ENCODE data around the gene CA5A. TPM values are rescaled to one million over a fixed set of nuclear protein-coding genes. Genes with fewer than 3 reads are reported as not detected.

The CA5A gene
- total and polyA plus RNA-seq, 2 of the 13 experiments (the other 11 are each of a cell fraction or from before 2014, with no cell fraction given): 66.8 to 106 TPM

- TF ChIP-seq RNF2 (conservative IDR thresholded peaks at IDR 0.05; ENCODE audit: low read depth) (no peak), PBX2 (CRISPR knock-in tag; IDR thresholded peaks at IDR 0.05) (no peak), SMAD3 (CRISPR knock-in tag; IDR thresholded peaks at IDR 0.05) (no peak), ZNF512 (CRISPR knock-in tag; IDR thresholded peaks at IDR 0.05) (no peak), ZNF629 (CRISPR knock-in tag; conservative IDR thresholded peaks at IDR 0.05) (peak; percentile 49), HOXA5 (CRISPR knock-in tag; IDR thresholded peaks at IDR 0.05) (no peak; the same call in 1 of the 2 replicates), SNAPC4 (CRISPR knock-in tag; IDR thresholded peaks at IDR 0.05) (no peak), HOXD1 (CRISPR knock-in tag; IDR thresholded peaks at IDR 0.05) (0 out of 2 replicates have a peak, but pooled peaks have one; percentile 35), ZNF644 (CRISPR knock-in tag; IDR thresholded peaks at IDR 0.05; ENCODE audit: low read depth) (no peak), HNRNPUL1 (IDR thresholded peaks at IDR 0.05; ENCODE audit: low read depth, low read length) (no peak), SP4 (CRISPR knock-in tag; IDR thresholded peaks at IDR 0.05) (no peak; the same call in 1 of the 2 replicates), NCOA2 (CRISPR knock-in tag; IDR thresholded peaks at IDR 0.05) (no peak), ZNF770 (CRISPR knock-in tag; IDR thresholded peaks at IDR 0.05) (peak; percentile 66), AFF4 (CRISPR knock-in tag; IDR thresholded peaks at IDR 0.05) (peak; percentile 22; the same call in 1 of the 2 replicates), KAT8 (CRISPR knock-in tag; IDR thresholded peaks at IDR 0.05) (no peak)
Measured at GRCh38 chr16:87948735-87949070, 12.4 kb upstream of the CA5A start (continued).
